ENCODE data around the gene SYCP2L.

DNA sequence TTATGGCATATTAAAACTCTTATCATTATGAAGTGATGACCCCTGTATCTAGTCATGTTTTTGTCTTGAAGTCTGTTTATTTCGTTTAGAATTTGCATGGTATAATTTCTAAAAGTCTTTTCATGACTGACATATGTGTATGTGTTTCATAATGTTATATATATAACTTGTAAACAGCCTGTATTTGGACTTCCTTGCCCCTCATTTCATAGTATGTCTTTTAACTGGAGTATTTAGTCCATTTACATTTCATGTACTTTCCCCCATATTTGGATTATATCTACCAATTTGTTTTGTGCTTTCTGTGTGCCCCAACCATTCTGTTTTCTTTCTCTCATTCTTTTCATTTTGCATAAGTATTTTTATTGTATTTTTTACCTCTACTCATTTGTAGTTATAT is 59.0 kb downstream of the SYCP2L start:
- TF ChIP-seq, protein P1, sequence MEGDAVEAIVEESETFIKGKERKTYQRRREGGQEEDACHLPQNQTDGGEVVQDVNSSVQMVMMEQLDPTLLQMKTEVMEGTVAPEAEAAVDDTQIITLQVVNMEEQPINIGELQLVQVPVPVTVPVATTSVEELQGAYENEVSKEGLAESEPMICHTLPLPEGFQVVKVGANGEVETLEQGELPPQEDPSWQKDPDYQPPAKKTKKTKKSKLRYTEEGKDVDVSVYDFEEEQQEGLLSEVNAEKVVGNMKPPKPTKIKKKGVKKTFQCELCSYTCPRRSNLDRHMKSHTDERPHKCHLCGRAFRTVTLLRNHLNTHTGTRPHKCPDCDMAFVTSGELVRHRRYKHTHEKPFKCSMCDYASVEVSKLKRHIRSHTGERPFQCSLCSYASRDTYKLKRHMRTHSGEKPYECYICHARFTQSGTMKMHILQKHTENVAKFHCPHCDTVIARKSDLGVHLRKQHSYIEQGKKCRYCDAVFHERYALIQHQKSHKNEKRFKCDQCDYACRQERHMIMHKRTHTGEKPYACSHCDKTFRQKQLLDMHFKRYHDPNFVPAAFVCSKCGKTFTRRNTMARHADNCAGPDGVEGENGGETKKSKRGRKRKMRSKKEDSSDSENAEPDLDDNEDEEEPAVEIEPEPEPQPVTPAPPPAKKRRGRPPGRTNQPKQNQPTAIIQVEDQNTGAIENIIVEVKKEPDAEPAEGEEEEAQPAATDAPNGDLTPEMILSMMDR (IDR thresholded peaks at IDR 0.05): no peak
- TF ChIP-seq EZH2 (IDR thresholded peaks at IDR 0.05): no peak

Measured in neural progenitor cell (in vitro differentiated cells).